ENCODE data around the gene CSMD2.

GRCh38 chr1:33768106-33768505 lies 396.9 kb downstream of the CSMD2 start:
- TF ChIP-seq CTCF (IDR thresholded peaks at IDR 0.05): no peak
- no peak for TF ChIP-seq GTF2I (CRISPR knock-in tag; conservative IDR thresholded peaks at IDR 0.05)
- TF ChIP-seq AFF4 (CRISPR knock-in tag; IDR thresholded peaks at IDR 0.05; ENCODE audit: borderline replicate concordance): no peak
- TF ChIP-seq PRDM15 (CRISPR knock-in tag; IDR thresholded peaks at IDR 0.05): no peak
- no peak for TF ChIP-seq ESRRA (CRISPR knock-in tag; IDR thresholded peaks at IDR 0.05; ENCODE audit: borderline replicate concordance)
- no peak for TF ChIP-seq USF1 (CRISPR knock-in tag; IDR thresholded peaks at IDR 0.05)
- no peak for TF ChIP-seq E2F4 (CRISPR knock-in tag; IDR thresholded peaks at IDR 0.05; ENCODE audit: borderline replicate concordance, low read depth)
- TF ChIP-seq SMAD3 (CRISPR knock-in tag; IDR thresholded peaks at IDR 0.05; ENCODE audit: borderline replicate concordance): no peak
- no peak for TF ChIP-seq FOXP1 (CRISPR knock-in tag; IDR thresholded peaks at IDR 0.05; ENCODE audit: borderline replicate concordance)

Data from WTC11 (cell line).